Raji (cell line): Measurements from ENCODE around the gene DUSP18.
A peak's percentile ranks its signal among the peaks of the same experiment; 100 is the strongest.

Experiments
- POLR2A ChIP-seq: IDR thresholded peaks from 2 replicates; pipeline ENCODE4 v1.6.1; 2011; ENCODE audit warnings: low read depth, low read length, control low read depth; ENCODE audit not compliant: insufficient read depth

Gene DUSP18

DNA sequence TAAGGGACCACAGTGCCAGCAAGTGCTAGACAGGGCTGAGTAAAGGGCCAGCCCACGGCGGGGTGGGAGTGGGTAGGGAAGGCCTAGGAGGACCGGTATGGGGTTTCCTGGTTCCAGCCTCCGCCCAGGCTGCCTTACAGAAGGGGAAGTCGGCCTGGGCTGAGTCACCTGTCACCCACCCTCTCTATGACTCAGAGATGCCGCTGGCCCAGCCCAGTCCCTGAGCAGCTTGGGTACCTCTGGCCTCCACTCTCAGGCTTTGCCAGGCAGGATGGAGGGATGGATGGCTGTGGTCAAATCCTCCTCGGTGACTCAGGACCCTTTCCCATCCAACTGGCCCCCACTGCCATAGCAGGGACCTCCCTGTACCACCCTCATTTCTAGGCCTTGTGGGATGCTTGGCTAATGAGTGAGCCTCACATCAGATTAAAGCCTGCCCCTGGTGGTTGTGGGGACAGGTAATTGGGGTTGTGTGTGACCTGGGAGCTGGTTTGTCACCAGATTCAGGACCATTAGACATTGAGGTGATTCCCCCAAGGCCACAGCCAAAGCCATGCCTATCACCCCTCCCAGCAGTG, 18.2 kb downstream of the DUSP18 start:
- TF ChIP-seq POLR2A, result no peak

DNA sequence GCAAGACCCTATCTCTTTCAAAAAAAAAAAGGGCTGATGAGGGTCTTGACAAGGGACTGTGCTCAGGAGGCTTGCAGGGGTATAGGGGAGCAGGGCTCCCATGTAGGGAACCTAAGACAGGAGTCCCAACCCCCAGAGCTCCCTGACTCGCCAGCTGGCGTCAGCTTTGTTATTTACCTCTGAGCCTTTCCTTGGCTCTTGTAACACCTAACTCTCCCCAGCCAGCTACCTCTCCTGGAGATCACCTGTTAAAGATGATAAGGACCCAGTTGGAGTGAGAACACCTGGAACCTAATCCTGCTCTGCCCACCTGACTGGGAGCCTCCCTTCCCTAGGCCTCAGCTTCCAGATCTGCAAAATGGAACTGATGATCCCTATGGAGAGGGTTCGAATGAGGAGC, 18.9 kb downstream of the DUSP18 start:
- no peak for TF ChIP-seq POLR2A

GRCh38 chr22:30647536-30647935, 20.1 kb downstream of the DUSP18 start:
- TF ChIP-seq POLR2A, result no peak

DNA sequence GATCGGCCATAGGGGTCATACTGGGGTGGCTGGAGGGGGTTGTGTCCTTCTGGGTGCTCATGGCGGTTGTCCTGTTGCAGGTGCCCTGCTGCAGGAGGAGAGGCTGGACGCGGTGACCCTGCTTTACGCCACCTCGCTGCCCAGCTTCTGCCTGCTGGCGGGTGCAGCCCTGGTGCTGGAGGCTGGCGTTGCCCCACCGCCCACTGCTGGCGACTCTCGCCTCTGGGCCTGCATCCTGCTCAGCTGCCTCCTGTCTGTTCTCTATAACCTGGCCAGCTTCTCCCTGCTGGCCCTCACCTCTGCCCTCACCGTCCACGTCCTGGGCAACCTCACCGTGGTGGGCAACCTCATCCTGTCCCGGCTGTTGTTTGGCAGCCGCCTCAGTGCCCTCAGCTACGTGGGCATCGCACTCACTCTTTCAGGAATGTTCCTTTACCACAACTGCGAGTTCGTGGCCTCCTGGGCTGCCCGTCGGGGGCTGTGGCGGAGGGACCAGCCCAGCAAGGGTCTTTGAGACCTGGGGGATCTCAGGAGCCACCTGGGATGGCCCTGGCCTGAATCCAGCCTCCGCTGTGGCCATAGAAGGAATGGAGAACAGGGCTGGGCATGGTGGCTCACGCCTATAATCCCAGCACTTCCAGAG, 21.0 kb downstream of the DUSP18 start:
- no peak for TF ChIP-seq POLR2A

- TF ChIP-seq POLR2A, result no peak
Measured at GRCh38 chr22:30643055-30643875, 24.4 kb downstream of the DUSP18 start.

DNA sequence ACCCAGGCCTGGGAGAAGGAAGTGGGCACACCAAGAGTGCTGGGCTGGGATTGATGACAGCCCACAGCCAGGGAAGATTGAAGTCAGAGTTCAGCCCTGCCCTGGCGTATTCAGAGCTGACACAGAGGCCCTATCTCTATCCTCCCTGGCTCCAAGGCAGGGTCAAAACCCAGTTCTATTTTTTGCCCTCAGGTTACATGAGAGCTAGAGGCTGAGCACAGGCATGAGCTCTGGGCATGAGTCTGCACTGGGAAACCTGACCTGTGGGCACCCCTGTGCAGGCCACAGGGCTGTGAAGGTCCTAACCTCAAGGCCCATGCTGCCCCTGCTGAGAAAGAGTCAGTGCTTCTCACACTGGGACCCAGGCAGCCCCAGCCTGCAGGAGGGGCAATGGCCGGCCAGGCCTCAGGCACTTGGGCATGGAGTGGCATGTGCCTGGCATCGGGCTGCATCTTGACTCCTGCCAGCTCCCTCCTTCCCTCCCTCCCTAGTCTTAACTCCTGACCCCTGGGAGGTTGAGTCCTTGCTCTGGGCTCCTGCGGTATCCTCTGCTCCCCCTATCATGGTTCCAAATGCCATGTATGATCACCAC, 26.7 kb downstream of the DUSP18 start:
- no peak for TF ChIP-seq POLR2A

DNA sequence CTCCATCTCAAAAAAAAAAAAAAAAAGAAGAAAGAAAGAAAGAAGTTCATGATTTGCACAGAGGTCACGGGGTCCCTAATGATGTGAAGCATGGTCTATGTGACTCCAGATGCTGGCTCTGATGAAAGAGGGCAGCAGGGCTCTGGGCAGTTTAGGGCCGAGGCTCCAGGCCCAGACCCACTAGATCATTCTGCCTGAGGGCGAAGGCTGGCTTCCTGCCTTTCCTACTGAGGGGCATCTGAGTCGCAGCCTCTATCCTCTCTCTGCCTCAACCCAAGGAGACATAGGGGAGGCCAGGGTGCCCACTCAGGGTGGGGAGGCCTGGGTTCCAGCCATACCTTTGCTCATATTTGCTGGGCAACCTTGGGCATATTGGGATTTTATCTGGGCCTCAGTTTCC, 27.3 kb downstream of the DUSP18 start:
- no peak for TF ChIP-seq POLR2A

DNA sequence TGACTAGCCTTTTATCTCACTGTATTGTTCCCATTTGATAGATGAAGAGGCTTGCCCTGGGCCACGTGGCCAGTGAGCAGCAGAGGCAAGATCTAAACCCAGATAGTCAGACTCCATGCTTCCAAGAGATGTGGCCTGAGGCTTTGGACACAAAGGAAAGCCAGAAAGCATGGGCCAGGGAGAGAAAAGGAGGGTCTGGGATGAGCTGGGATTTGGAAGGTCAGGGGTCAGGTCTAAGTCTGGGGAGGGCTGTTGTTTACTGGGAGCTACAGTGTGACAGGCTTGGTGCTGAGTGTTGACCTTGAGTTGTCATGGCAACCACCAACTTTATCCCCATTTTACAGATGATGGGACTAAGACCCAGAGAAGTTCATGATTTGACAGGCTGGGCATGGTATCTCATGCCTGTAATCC, 30.0 kb downstream of the DUSP18 start:
- no peak for TF ChIP-seq POLR2A

DNA sequence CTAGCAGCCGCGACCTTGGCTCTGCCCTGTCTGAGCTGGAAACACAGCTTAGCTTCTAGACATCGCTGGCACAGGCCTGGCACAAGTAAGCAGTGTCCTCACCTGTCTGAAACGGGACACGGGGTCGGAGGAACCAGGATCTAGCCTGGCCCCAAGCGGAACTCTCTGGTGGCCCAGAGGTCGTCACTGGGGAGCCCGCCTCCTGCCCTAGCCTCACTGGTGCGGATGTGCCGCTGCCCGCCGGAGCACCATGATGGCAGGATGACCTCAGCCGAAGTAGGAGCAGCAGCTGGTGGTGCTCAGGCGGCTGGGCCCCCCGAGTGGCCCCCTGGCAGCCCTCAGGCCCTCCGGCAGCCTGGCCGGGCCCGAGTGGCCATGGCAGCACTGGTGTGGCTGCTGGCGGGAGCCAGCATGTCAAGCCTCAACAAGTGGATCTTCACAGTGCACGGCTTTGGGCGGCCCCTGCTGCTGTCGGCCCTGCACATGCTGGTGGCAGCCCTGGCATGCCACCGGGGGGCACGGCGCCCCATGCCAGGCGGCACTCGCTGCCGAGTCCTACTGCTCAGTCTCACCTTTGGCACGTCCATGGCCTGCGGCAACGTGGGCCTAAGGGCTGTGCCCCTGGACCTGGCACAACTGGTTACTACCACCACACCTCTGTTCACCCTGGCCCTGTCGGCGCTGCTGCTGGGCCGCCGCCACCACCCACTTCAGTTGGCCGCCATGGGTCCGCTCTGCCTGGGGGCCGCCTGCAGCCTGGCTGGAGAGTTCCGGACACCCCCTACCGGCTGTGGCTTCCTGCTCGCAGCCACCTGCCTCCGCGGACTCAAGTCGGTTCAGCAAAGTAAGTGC, 31.2 kb downstream of the DUSP18 start:
- TF ChIP-seq POLR2A, result no peak

- TF ChIP-seq POLR2A, result peak; percentile 48
Measured at GRCh38 chr22:30635273-30636225, 32.1 kb downstream of the DUSP18 start, which contains the start of gene SLC35E4. Gene SLC35E4, plus strand, starts transcription at chr22:30635781. Its CDS starts 670 bp downstream, at chr22:30636451.

- TF ChIP-seq POLR2A, result peak; percentile 38
Measured at GRCh38 chr22:30634471-30635233, 33.0 kb downstream of the DUSP18 start.

- TF ChIP-seq POLR2A, result no peak
Measured at GRCh38 chr22:30628491-30628890, 39.2 kb downstream of the DUSP18 start.

DNA sequence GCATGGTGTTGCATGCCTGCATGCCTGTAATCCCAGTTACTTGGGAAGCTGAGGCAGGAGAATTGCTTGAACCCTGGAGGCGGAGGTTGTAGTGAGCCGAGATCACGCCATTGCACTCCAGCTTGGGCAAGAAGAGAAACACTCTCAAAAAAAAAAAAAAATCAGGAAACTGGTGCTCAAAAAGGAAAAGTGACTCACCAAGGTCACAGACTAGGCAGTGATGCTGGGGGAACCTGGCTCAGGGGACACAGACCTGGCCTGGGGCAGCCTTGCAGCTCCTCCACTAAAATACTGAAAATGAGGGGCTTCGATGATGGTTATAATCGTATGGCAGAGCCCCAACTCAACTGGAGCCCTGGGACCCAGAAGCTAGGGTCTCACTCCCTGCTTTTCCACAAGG, 40.2 kb downstream of the DUSP18 start:
- no peak for TF ChIP-seq POLR2A
